ENCODE data around the gene MRPL55.

- TF ChIP-seq POLR2A (IDR thresholded peaks at IDR 0.05) (no peak), CTCF (IDR thresholded peaks at IDR 0.05) (no peak)
Observed at GRCh38 chr1:228117335-228117734, 8.2 kb upstream of the MRPL55 start.

Data from suprapubic skin (tissue), 3 donors.